ENCODE results near the gene CTTN. TPM values are rescaled to one million over a fixed set of nuclear protein-coding genes. Genes with fewer than 3 reads are reported as not detected.

CTTN gene
- total and polyA plus RNA-seq, 3 experiments from 2014 or later: 17.0 to 19.3 TPM; not detected in 1

DNA sequence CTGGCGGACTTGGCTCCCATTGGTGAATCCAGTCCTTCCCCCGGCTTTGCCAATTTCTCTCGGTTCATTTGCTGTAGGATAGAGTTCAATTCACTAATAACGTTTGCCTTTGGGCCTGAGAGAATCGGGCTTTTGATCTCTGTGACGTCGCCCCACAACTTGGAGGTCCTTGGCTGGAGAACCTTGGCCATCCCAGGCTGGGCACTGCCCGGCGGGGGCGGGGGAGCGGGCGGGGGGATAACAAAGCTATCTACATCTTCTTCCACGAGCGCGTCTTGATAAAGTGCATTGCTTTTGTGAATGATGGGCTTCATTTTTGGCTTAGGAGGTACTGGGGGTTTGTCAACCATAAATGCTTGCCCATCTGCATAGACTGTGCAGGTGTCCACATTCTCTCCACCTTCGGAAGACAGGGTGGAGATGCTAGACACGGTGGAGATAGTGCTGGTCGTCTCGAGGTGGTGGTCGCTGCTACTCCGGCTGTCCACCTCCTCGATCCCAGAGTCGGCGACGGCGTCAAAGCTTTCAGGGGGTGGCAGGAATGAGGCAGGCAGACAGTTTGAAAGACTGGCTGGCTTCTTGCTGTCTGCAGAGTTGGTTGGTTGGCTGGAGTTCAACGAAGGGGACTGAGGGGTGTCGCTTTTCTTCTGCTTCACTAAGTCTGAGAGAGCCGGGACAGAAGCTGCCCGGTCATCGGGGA, 87.1 kb downstream of the CTTN start:
- Mint-ChIP-seq H3K36me3 (no peaks in the 10 kb centered on the region), H3K9me3 (peaks cover 0 to 4% (median 1%) of the 10 kb centered on the region in 5 donors), H3K27ac (no peak overlapping the region), H3K4me1 (no peaks in the 10 kb centered on the region), H3K4me3 (no peak overlapping the region), H3K27me3 (peaks cover 3 to 18% of the 10 kb centered on the region in 2 donors)
- H3K27me3 ChIP-seq (ENCODE audit: insufficient read depth, low read length, poor library complexity, severe bottlenecking): no peaks in the 10 kb centered on the region
- H3K36me3 ChIP-seq (ENCODE audit: insufficient read depth, low read length): no peaks in the 10 kb centered on the region
- POLR2A ChIA-PET: no interaction called here
- H3K9me3 ChIP-seq (ENCODE audit: low read length): no peaks in the 10 kb centered on the region
- DNase-seq: no peak
- H3K4me1 ChIP-seq (ENCODE audit: insufficient read depth, low read length): no peaks in the 10 kb centered on the region
- H3K27ac ChIP-seq (ENCODE audit: low read depth, low read length): no peak overlapping the region
- no peak overlapping the region for H3K4me3 ChIP-seq (ENCODE audit: low read length)
- CTCF ChIA-PET: no interaction called here

DNA sequence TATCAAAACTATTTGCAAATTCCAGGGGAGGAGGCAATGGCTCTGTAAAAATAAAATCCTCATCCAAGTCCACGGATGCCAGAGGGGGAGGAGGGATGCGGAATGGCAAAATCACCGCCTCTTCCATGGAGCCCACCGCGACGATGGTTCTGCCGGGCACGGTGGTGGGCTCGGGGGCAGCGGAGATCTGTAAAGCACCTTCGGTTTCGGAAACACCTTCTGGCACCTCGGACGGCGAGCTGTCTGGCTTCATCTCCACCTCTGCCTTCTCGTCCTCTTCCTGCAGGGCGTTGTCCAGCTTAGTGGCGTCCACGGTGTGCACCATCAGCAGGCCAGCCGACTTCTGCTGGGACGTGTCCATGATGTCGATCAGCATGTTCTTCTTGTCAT, 87.7 kb downstream of the CTTN start:
- no peak overlapping the region for H3K27ac ChIP-seq (ENCODE audit: low read depth, low read length)
- no peaks in the 10 kb centered on the region for H3K36me3 ChIP-seq (ENCODE audit: insufficient read depth, low read length)
- H3K4me3 ChIP-seq (ENCODE audit: low read length): no peak overlapping the region
- no peak overlapping the region for H3K27ac Mint-ChIP-seq
- no peak for DNase-seq
- no peaks in the 10 kb centered on the region for H3K27me3 ChIP-seq (ENCODE audit: insufficient read depth, low read length, poor library complexity, severe bottlenecking)
- no peaks in the 10 kb centered on the region for H3K4me1 ChIP-seq (ENCODE audit: insufficient read depth, low read length)
- no peaks in the 10 kb centered on the region for H3K4me1 Mint-ChIP-seq
- H3K9me3 ChIP-seq (ENCODE audit: low read length): no peaks in the 10 kb centered on the region
- POLR2A ChIA-PET: no interaction called here
- CTCF ChIA-PET: no interaction called here
- peaks cover 0 to 6% (median 3%) of the 10 kb centered on the region in 5 donors for H3K9me3 Mint-ChIP-seq
- no peak overlapping the region for H3K4me3 Mint-ChIP-seq
- H3K36me3 Mint-ChIP-seq: no peaks in the 10 kb centered on the region
- peaks cover 3 to 18% of the 10 kb centered on the region in 2 donors for H3K27me3 Mint-ChIP-seq

Other genes starting within 250 kb of the CTTN start
- gene FADD, start 195.2 kb upstream of the CTTN start, total RNA-seq: 10 to 100 TPM; 38.5 to 39.4 TPM
- 22.9 TPM for gene FADD, start 195.2 kb upstream of the CTTN start, polyA plus RNA-seq
- 10 to 100 TPM; 39.9 to 44.4 TPM for gene PPFIA1, start 127.8 kb upstream of the CTTN start, total RNA-seq
- 18.8 TPM for gene PPFIA1, start 127.8 kb upstream of the CTTN start, polyA plus RNA-seq